K562 (cell line): ENCODE results near the gene FANCI. TPM values are rescaled to one million over a fixed set of nuclear protein-coding genes. Genes with fewer than 3 reads are reported as not detected.

Experiments
- ATF7 ChIP-seq: fragments of 450-650 bp; IDR thresholded peaks from 2 replicates; pipeline ENCODE4 v1.7.1; 2014; ENCODE audit warnings: mild to moderate bottlenecking, moderate library complexity
- CBFA2T3 ChIP-seq: fragments of 450-650 bp; IDR thresholded peaks from 2 replicates; pipeline ENCODE4 v1.6.1; 2017
- HNRNPLL ChIP-seq: fragments of 200-400 bp; formaldehyde crosslinking; IDR thresholded peaks from 2 replicates; pipeline ENCODE4 v1.6.1; 2017; ENCODE audit warnings: low read length, low read depth, mild to moderate bottlenecking; ENCODE audit not compliant: poor library complexity, severe bottlenecking
- HOXB6 ChIP-seq: fragments of 250-450 bp; sonication (Bioruptor Pico); IDR thresholded peaks from 2 replicates; pipeline ENCODE4 v1.5.1; 2022; ENCODE audit warnings: mild to moderate bottlenecking, borderline replicate concordance
- MIER1 ChIP-seq: fragments of 450-650 bp; IDR thresholded peaks from 2 replicates; pipeline ENCODE4 v1.6.1; 2016; ENCODE audit warnings: antibody characterized with exemption, mild to moderate bottlenecking, low read depth
- MYNN ChIP-seq, 2 experiments: sonication (generic); formaldehyde crosslinking in 1 of 2; IDR thresholded peaks; 2 replicates each; pipeline versions ENCODE4 v1.5.0 to v1.6.1; 2016 to 2020; ENCODE audit warnings: antibody characterized with exemption in 1 of 2, missing genetic modification reagents in 1 of 2
- PRDM10 ChIP-seq: fragments of 450-650 bp; IDR thresholded peaks from 2 replicates; pipeline ENCODE4 v1.6.1; 2018; ENCODE audit not compliant: partially characterized antibody
- SREBF2 ChIP-seq: sonication (generic); formaldehyde crosslinking; IDR thresholded peaks from 2 replicates; pipeline ENCODE4 v1.4.0; 2020; ENCODE audit warnings: mild to moderate bottlenecking, missing genetic modification reagents
- polyA plus RNA-seq, 8 experiments: library from polyadenylated mRNA; depleted of rRNA in 4 of 8; stranded (reverse) in 5 of 8; unstranded in 3 of 8; fragments of >200 nt; fragmentation: Nextera tagmentation in 2 of 8; fragmentation: Illumina TruSeq in 1 of 8; extraction: Ambion mirVana in 2 of 8; extraction: Trizol in 1 of 8; gene quantifications; 2 replicates each; pipeline versions ENCODE4 v1.2.1 to v1.2.3, GENCODE V29; 2011 to 2014; ENCODE audit warnings: inconsistent platforms in 1 of 8, missing spikeins in 1 of 8
- total RNA-seq, 7 experiments: library from RNA; depleted of rRNA in 6 of 7; stranded (reverse); fragments of >200 nt in 6 of 7; fragmentation: Illumina TruSeq in 2 of 7; extraction: Trizol in 2 of 7; gene quantifications; 2 replicates each; pipeline versions ENCODE4 v1.2.1 to v1.2.3, GENCODE V29; 2011 to 2021; ENCODE audit warnings: low replicate concordance in 1 of 7
- TF ChIP-seq, protein P1 (sequence below), 3 experiments: IDR thresholded peaks in 2 of 3; conservative IDR thresholded peaks in 1 of 3; 2 replicates each; pipeline ENCODE4 v1.5.1; 2011 to 2012; ENCODE audit warnings: low read length in 3 of 3, mild to moderate bottlenecking in 3 of 3, control low read depth in 2 of 3, improper control_type of control experiment in 1 of 3, inconsistent platforms in 1 of 3, low read depth in 1 of 3, mixed read lengths in 1 of 3, moderate library complexity in 1 of 3; ENCODE audit not compliant: insufficient read depth in 2 of 3

Gene FANCI
- total and polyA plus RNA-seq, 9 of the 15 experiments (the other 6 are each of a cell fraction or from before 2014, with no cell fraction given): 72.1 to 165 (median 131) TPM

DNA sequence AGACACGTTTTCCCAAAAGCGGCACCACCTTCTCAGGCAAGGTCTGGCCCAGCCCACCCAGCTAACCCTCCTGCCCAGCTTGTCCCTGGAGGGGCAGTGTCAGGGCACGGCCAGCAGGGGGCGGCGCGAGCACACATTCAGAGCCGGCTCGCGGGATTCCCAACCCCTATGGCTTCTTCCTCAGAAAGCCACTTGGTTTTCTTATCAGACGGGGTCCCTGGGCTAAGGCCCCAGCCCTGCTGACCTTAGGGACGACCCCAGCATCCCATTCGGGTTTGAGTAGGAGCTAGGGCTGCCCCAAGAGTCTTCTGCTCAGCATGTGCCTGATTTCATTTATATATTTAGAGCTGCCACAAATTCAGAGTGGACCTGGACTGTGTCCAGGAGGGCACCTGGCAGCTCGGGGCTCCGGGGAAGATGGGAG, 36.9 kb upstream of the FANCI start (continued):
- TF ChIP-seq, protein P1, sequence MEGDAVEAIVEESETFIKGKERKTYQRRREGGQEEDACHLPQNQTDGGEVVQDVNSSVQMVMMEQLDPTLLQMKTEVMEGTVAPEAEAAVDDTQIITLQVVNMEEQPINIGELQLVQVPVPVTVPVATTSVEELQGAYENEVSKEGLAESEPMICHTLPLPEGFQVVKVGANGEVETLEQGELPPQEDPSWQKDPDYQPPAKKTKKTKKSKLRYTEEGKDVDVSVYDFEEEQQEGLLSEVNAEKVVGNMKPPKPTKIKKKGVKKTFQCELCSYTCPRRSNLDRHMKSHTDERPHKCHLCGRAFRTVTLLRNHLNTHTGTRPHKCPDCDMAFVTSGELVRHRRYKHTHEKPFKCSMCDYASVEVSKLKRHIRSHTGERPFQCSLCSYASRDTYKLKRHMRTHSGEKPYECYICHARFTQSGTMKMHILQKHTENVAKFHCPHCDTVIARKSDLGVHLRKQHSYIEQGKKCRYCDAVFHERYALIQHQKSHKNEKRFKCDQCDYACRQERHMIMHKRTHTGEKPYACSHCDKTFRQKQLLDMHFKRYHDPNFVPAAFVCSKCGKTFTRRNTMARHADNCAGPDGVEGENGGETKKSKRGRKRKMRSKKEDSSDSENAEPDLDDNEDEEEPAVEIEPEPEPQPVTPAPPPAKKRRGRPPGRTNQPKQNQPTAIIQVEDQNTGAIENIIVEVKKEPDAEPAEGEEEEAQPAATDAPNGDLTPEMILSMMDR (IDR thresholded peaks at IDR 0.05 in 2 of 3, conservative IDR thresholded peaks at IDR 0.05 in 1 of 3; ENCODE audit: insufficient read depth in 2 of 3, low read depth in 1 of 3, low read length in 3 of 3): peak; percentile 94 to 98 (median 95)
- TF ChIP-seq MYNN (IDR thresholded peaks at IDR 0.05): peak; percentile 56; the same call in 1 of the 2 replicates
- TF ChIP-seq MYNN (CRISPR knock-in tag; IDR thresholded peaks at IDR 0.05): no peak
- no peak for TF ChIP-seq HOXB6 (CRISPR knock-in tag)
- TF ChIP-seq MIER1: no peak
- TF ChIP-seq HNRNPLL: no peak
- TF ChIP-seq CBFA2T3: no peak
- TF ChIP-seq PRDM10: peak; percentile 69
- no peak for TF ChIP-seq SREBF2 (CRISPR knock-in tag)
- TF ChIP-seq ATF7: peak; percentile 6; the same call in 1 of the 2 replicates
